Gastroesophageal sphincter (tissue), 3 donors: Measurements from ENCODE around the gene LANCL2.

Experiments used
- CTCF ChIP-seq, 4 experiments: fragments of 200-600 bp in 2 of 4; fragments of 450-650 bp in 2 of 4; sonication (generic) in 1 of 4; IDR thresholded peaks; one replicate each; pipeline ENCODE4 v1.5.1; 2017 to 2019; ENCODE audit warnings: antibody characterized with exemption in 4 of 4, mild to moderate bottlenecking in 2 of 4, moderate library complexity in 2 of 4
- EP300 ChIP-seq: sonication (generic); formaldehyde crosslinking; IDR thresholded peaks from one replicate; pipeline ENCODE4 v1.6.1; 2017; ENCODE audit warnings: antibody characterized with exemption, mild to moderate bottlenecking
- POLR2A ChIP-seq, 2 donors: fragments of 450-650 bp; IDR thresholded peaks; one replicate each; pipeline ENCODE4 v1.6.1; 2017; ENCODE audit warnings: antibody characterized with exemption in 2 of 2, mild to moderate bottlenecking in 2 of 2, moderate library complexity in 1 of 2
- POLR2AphosphoS5 ChIP-seq: sonication (generic); formaldehyde crosslinking; IDR thresholded peaks from one replicate; pipeline ENCODE4 v1.6.1; 2017; ENCODE audit warnings: antibody characterized with exemption

- TF ChIP-seq POLR2AphosphoS5 (no peak), POLR2A (IDR thresholded peaks at IDR 0.05) (no peak), EP300 (no peak), CTCF (IDR thresholded peaks at IDR 0.05) (no peak)
These were observed 83.4 kb downstream of the LANCL2 start for GRCh38 chr7:55448526-55448925.
